ENCODE results near the gene ZNF611.
"Not testable (repeated sequence)": the region's sequence is repeated elsewhere in the genome, so short reads cannot be mapped to it uniquely, and the experiment has no call there.

GRCh38 chr19:52715902-52716301 is 18.9 kb downstream of the ZNF611 start:
- not testable (repeated sequence) for TF ChIP-seq CTCF (IDR thresholded peaks at IDR 0.05; ENCODE audit: insufficient read depth, low read depth, low read length); EZH2 (IDR thresholded peaks at IDR 0.05; ENCODE audit: insufficient read depth, low read length)
